A673 (cell line): ENCODE data around the gene SDSL.

Experiments used
- CTCF ChIP-seq: fragments of 300-800, 200-600 bp; sonication (generic); conservative IDR thresholded peaks from 2 replicates; pipeline ENCODE4 v1.5.1; 2017; ENCODE audit warnings: low read depth, mild to moderate bottlenecking, antibody characterized with exemption, low read length, moderate library complexity, mixed read lengths
- EZH2 ChIP-seq: fragments of 200-600 bp; sonication (generic); IDR thresholded peaks from 2 replicates; pipeline ENCODE4 v1.6.1; 2017; ENCODE audit warnings: borderline replicate concordance, low read depth, mild to moderate bottlenecking, mixed read lengths, antibody characterized with exemption, low read length; ENCODE audit not compliant: poor library complexity, severe bottlenecking

GRCh38 chr12:113425960-113426453, 3.8 kb downstream of the SDSL start:
- no peak for TF ChIP-seq CTCF
- TF ChIP-seq EZH2 = no peak
